ENCODE data around the gene SYT7. TPM values are rescaled to one million over a fixed set of nuclear protein-coding genes. Genes with fewer than 3 reads are reported as not detected.

Gene SYT7
- total and polyA plus RNA-seq, 8 donors = 2.1 to 8.4 (median 6.8) TPM

DNA sequence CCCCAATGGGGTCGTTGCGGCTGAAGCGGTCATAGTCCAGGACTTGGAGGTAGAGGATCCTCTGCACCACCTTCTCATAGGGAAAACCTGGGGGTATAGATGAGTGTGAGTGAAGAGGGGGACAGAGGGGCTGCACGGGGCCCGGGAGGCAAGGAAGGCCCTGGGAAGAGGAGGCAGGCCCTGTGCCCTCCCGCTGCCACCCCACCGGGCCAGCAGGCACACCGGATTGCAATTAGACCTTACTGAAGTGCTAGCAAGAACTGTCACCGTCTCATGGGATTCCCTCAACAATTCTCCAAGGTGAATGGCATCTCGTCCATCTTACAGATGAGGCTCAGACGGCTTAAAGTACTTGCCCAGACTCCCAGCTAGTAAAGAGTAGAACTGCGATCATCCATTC, 56.4 kb downstream of the SYT7 start:
- intact Hi-C loops (cut with DNase I) = no loop called here
- no peak for ATAC-seq
- no peak for DNase-seq
- H3K4me1 ChIP-seq = no peaks in the 10 kb centered on the region
- no peaks in the 10 kb centered on the region for H3K36me3 ChIP-seq
- H3K4me3 ChIP-seq = no peak overlapping the region
- TF ChIP-seq, protein P1, sequence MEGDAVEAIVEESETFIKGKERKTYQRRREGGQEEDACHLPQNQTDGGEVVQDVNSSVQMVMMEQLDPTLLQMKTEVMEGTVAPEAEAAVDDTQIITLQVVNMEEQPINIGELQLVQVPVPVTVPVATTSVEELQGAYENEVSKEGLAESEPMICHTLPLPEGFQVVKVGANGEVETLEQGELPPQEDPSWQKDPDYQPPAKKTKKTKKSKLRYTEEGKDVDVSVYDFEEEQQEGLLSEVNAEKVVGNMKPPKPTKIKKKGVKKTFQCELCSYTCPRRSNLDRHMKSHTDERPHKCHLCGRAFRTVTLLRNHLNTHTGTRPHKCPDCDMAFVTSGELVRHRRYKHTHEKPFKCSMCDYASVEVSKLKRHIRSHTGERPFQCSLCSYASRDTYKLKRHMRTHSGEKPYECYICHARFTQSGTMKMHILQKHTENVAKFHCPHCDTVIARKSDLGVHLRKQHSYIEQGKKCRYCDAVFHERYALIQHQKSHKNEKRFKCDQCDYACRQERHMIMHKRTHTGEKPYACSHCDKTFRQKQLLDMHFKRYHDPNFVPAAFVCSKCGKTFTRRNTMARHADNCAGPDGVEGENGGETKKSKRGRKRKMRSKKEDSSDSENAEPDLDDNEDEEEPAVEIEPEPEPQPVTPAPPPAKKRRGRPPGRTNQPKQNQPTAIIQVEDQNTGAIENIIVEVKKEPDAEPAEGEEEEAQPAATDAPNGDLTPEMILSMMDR (IDR thresholded peaks at IDR 0.05) = no peak
- no peaks in the 10 kb centered on the region for H3K9me3 ChIP-seq
- H3K27ac ChIP-seq = no peak overlapping the region
- peaks cover 0 to 4% of the 10 kb centered on the region in 2 donors for H3K27me3 ChIP-seq

DNA sequence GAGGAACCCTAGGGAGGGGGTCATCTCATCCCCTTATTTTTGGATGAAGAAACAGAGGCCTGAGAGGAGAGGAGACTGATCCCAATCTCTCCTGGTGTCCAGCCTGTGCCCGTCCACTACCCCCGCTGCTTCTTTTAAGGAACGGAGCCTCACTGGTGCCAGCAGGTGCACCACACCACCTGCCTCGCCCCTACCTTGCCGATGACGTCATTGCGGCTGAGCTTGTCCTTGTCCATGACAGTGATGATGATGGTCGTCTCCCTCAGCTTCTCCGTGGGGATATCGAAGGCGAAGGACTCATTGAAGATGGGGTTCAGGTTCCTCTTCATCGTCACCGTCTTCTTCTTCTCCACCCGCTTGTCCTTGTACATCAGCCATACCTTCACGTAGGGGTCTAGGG, 58.0 kb downstream of the SYT7 start:
- Histone ChIP-seq H3K4me1 (no peaks in the 10 kb centered on the region), H3K9me3 (no peaks in the 10 kb centered on the region), H3K27ac (no peak overlapping the region), H3K4me3 (no peak overlapping the region), H3K36me3 (no peaks in the 10 kb centered on the region), H3K27me3 (peaks cover 0 to 4% of the 10 kb centered on the region in 2 donors)
- no peak for ATAC-seq
- TF ChIP-seq, protein P1 (IDR thresholded peaks at IDR 0.05) = no peak
- DNase-seq = no peak
- intact Hi-C loops (cut with DNase I) = no loop called here

DNA sequence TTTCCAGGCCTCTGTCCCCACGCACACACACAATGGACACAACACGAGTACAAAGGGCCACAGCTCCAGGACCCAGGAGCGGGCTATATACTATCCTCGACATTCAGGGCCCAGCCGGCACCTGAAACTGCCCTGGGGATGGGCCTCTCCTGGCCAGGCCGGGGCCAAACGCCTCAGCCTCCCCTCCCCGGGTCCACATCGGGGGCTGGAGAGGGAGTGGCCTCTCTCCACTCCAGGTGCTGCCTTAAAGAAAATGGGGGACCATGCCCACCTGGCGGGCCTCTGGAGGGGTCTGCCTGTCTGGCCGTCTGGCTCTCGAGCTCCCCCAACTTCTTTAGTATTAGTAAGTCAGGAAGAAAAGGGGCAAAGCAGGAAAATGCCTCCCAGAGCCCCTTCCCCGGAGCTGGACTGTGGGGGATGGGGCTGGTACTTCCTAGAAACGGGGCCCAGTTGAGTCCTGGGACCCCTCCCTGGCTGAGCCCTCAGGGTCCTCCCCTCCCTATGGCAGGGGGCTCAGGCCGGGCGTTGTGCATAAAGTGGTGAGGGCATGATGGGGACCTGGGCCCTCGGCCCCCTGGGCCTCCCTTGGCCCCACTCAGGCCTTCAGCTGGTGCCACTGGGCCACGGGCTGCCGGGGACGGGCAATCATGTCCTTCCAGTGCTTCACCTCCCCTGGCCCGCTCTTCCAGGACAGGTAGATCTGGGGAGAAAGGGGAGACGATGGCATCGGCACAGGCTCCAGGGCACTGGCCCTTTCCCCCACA, 62.7 kb downstream of the SYT7 start:
- no peaks in the 10 kb centered on the region for H3K9me3 ChIP-seq
- no peak overlapping the region for H3K27ac ChIP-seq
- ATAC-seq (no peak), DNase-seq (no peak)
- H3K4me3 ChIP-seq = no peak overlapping the region
- no peaks in the 10 kb centered on the region for H3K36me3 ChIP-seq
- intact Hi-C loops (cut with DNase I) = loop anchor here in 1 of 2 donors (5.0 to 10.0 kb wide), 2 partner anchors 41 to 73 kb away; no protein-coding TSS in a partner anchor
- TF ChIP-seq, protein P1 (IDR thresholded peaks at IDR 0.05) = no peak
- peaks cover 0 to 10% of the 10 kb centered on the region in 2 donors for H3K27me3 ChIP-seq
- peaks cover 2 to 4% of the 10 kb centered on the region in 2 donors for H3K4me1 ChIP-seq

DNA sequence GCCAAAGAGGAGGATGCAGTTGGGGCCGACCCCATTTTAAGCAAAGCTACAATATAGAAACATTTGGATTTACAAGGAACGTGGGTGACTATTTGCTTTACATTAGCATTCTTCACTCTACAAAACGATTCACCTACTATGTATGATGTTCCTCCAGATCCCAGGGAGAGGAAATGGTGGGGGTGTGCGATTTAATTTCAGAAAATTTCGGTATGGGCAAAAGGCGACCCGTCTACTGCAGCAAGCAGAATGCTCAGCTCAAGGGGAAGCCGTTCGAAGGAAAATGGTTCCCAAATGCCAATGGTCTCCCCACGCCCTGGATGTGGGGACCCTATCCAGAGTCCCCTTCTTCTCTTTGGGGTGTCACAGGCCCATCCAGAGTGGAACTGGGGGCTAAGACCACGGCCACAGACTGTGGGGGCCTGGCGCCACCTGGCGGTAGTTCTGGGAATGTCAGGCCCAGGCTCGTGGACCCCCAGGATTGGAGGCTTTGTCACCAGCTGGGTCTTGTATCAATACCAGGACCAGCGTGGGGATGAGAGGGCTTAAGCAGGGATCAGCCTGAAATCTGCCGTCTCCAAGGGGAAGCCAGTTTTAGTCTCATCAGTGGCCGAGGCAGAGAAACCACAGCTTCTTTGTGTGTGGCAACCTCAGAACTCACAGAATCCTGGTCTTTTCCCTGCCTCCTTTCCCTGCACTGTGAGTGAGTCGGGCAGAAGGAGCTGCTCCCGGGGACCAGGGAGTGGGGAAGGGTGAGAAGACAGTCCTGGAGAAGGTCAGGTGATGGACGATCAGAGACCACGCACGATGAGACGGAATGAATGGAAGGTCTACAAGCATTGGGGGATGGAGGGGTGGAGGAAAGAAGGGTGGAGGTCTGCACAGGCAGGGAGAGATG, 64.0 kb downstream of the SYT7 start:
- Histone ChIP-seq H3K36me3 (no peaks in the 10 kb centered on the region), H3K9me3 (no peaks in the 10 kb centered on the region), H3K4me1 (peaks cover 2 to 4% of the 10 kb centered on the region in 2 donors), H3K27me3 (peaks cover 0 to 21% of the 10 kb centered on the region in 2 donors), H3K27ac (no peak overlapping the region), H3K4me3 (no peak overlapping the region)
- TF ChIP-seq, protein P1 (IDR thresholded peaks at IDR 0.05) = peak; percentile 89 to 96
- DNase-seq (no peak), ATAC-seq (peak; percentile 70)
- intact Hi-C loops (cut with DNase I) = loop anchor here in 1 of 2 donors (5.0 to 10.0 kb wide), 2 partner anchors 40 to 72 kb away; no protein-coding TSS in a partner anchor

DNA sequence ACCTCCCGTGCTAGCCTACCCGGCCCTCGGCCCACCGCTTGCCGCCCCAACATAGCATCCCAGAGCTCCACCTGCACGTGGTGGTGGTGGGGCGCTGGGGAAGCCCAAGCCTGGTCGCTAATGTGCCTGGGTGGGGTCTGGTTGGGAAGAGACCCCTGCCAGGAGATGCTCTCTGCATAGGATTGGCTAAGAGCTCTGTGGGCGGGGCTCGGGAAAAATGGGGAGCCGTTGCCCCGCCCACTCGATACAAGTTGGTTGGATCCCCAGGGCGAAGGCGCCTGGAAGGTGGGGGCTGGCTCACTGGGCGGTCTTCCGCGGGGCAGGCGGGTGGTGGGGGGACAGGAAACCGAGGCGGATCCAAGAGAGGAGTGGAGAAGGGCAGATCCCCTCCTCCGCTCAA, 64.7 kb downstream of the SYT7 start:
- no peak overlapping the region for H3K4me3 ChIP-seq

More for the DNA sequence above, 64.7 kb downstream of the SYT7 start:
- Histone ChIP-seq H3K9me3 (no peaks in the 10 kb centered on the region), H3K27ac (no peak overlapping the region), H3K27me3 (peaks cover 0 to 29% of the 10 kb centered on the region in 2 donors), H3K36me3 (no peaks in the 10 kb centered on the region), H3K4me1 (peaks cover 2 to 4% of the 10 kb centered on the region in 2 donors)
- DNase-seq (no peak), ATAC-seq (no peak)
- TF ChIP-seq, protein P1 (IDR thresholded peaks at IDR 0.05) = no peak
- intact Hi-C loops (cut with DNase I) = loop anchor here in 1 of 2 donors (5.0 to 10.0 kb wide), 2 partner anchors 39 to 71 kb away; no protein-coding TSS in a partner anchor

Measured in left lung (tissue), 10 donors.